ENCODE measurements around the gene SPTB.

DNA sequence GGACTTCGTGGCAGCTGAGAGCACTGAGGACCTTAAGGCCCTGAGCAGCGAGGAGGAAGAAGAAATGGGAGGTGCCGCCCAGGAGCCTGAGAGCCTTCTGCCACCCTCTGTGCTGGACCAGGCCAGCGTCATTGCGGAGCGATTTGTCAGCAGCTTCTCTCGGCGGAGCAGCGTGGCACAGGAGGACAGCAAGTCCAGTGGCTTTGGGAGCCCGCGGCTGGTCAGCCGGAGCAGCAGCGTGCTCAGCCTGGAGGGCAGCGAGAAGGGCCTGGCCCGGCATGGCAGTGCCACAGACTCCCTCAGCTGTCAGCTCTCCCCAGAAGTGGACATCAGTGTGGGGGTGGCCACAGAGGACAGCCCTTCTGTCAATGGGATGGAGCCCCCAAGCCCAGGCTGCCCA lies 138.5 kb downstream of the SPTB start:
- TF ChIP-seq, protein P1, sequence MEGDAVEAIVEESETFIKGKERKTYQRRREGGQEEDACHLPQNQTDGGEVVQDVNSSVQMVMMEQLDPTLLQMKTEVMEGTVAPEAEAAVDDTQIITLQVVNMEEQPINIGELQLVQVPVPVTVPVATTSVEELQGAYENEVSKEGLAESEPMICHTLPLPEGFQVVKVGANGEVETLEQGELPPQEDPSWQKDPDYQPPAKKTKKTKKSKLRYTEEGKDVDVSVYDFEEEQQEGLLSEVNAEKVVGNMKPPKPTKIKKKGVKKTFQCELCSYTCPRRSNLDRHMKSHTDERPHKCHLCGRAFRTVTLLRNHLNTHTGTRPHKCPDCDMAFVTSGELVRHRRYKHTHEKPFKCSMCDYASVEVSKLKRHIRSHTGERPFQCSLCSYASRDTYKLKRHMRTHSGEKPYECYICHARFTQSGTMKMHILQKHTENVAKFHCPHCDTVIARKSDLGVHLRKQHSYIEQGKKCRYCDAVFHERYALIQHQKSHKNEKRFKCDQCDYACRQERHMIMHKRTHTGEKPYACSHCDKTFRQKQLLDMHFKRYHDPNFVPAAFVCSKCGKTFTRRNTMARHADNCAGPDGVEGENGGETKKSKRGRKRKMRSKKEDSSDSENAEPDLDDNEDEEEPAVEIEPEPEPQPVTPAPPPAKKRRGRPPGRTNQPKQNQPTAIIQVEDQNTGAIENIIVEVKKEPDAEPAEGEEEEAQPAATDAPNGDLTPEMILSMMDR (IDR thresholded peaks at IDR 0.05), result no peak
- TF ChIP-seq POLR2A (IDR thresholded peaks at IDR 0.05), result no peak
